Upper lobe of right lung (tissue), 1 donor: ENCODE data around the gene KCTD2. TPM values are rescaled to one million over a fixed set of nuclear protein-coding genes. Genes with fewer than 3 reads are reported as not detected.

ENCODE experiments used
- ATAC-seq: fragments of 200-7000 bp; cut with Tn5 transposase; one replicate; pipeline ENCODE4 v1.9.1; 2020; ENCODE audit warnings: mild to moderate bottlenecking, moderate library complexity
- DNase-seq: peaks from one replicate; pipeline ENCODE4 v3.0.0-alpha.2; 2020
- H3K27ac ChIP-seq: fragments of 200-600 bp; one replicate; pipeline ENCODE4 v1.8.0; 2022
- H3K27me3 ChIP-seq: fragments of 200-600 bp; one replicate; pipeline ENCODE4 v1.8.0; 2022; ENCODE audit warnings: mild to moderate bottlenecking
- H3K36me3 ChIP-seq: fragments of 200-600 bp; one replicate; pipeline ENCODE4 v1.8.0; 2022
- H3K4me1 ChIP-seq: fragments of 200-600 bp; one replicate; pipeline ENCODE4 v1.8.0; 2022
- H3K4me3 ChIP-seq: fragments of 200-600 bp; one replicate; pipeline ENCODE4 v1.8.0; 2022; ENCODE audit warnings: mild to moderate bottlenecking
- H3K9me3 ChIP-seq: fragments of 200-600 bp; one replicate; pipeline ENCODE4 v1.8.0; 2022
- intact Hi-C: fragments of 100-400 bp; cut with DNase I; formaldehyde crosslinking; loops from one replicate; pipeline ENCODE4 v1.11.0; 2022
- total RNA-seq: library from RNA; stranded (reverse); fragmentation: NEBNext Ultra II Directional; extraction: Animal tissue kit (Norgen Biotek cat#: 25700); gene quantifications from one replicate; pipeline ENCODE4 v1.2.1, GENCODE V29; 2021
- TF ChIP-seq, protein P1 (sequence below): fragments of 200-600 bp; IDR thresholded peaks from one replicate; pipeline ENCODE4 v1.8.0; 2022; ENCODE audit warnings: antibody characterized with exemption
- donor health status: DM: no; HTN: yes; CAD: no; lungs with severe emphysema.

Gene KCTD2
- total RNA-seq, 1 donor from 2014 or later, result 25.3 TPM

DNA sequence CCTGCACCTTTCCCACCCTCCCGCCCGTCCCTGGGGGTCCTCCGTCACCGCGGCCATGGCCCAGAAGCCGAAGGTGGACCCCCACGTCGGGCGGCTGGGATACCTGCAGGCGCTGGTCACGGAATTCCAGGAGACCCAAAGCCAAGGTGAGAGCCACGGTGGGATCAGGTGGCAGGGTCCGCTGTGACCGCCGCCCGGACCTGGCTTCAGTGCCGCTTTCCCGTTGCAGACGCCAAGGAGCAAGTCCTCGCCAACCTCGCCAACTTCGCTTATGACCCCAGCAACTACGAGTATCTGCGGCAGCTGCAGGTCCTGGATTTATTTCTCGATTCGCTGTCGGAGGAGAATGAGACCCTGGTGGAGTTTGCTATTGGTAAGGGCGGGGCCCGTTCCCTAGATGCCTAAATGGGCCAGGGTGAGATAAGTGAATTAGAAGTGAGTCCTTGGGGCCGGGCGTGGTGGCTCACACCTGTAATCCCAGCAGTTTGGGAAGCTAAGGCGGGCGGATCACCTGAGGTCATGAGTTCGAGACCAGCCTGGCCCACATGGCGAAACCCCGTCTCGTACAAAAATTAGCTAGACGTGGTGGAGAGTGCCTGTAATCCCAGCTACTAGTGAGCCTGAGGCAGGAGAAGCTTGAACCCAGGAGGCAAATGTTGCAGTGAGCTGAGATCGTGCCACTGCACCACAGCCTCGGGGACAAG is 63.4 kb downstream of the KCTD2 start:
- no peaks in the 10 kb centered on the region for H3K36me3 ChIP-seq
- DNase-seq (no peak), ATAC-seq (no peak)
- peaks cover 43% of the 10 kb centered on the region for H3K4me1 ChIP-seq
- H3K27me3 ChIP-seq, result no peaks in the 10 kb centered on the region
- TF ChIP-seq, protein P1, sequence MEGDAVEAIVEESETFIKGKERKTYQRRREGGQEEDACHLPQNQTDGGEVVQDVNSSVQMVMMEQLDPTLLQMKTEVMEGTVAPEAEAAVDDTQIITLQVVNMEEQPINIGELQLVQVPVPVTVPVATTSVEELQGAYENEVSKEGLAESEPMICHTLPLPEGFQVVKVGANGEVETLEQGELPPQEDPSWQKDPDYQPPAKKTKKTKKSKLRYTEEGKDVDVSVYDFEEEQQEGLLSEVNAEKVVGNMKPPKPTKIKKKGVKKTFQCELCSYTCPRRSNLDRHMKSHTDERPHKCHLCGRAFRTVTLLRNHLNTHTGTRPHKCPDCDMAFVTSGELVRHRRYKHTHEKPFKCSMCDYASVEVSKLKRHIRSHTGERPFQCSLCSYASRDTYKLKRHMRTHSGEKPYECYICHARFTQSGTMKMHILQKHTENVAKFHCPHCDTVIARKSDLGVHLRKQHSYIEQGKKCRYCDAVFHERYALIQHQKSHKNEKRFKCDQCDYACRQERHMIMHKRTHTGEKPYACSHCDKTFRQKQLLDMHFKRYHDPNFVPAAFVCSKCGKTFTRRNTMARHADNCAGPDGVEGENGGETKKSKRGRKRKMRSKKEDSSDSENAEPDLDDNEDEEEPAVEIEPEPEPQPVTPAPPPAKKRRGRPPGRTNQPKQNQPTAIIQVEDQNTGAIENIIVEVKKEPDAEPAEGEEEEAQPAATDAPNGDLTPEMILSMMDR, result no peak
- H3K27ac ChIP-seq, result peak overlapping the region; percentile 92
- H3K9me3 ChIP-seq, result no peaks in the 10 kb centered on the region
- peak overlapping the region; percentile 98 for H3K4me3 ChIP-seq
- intact Hi-C loops, result loop anchor here (5.0 kb wide), 1 partner anchor 62 kb away; no protein-coding TSS in a partner anchor

DNA sequence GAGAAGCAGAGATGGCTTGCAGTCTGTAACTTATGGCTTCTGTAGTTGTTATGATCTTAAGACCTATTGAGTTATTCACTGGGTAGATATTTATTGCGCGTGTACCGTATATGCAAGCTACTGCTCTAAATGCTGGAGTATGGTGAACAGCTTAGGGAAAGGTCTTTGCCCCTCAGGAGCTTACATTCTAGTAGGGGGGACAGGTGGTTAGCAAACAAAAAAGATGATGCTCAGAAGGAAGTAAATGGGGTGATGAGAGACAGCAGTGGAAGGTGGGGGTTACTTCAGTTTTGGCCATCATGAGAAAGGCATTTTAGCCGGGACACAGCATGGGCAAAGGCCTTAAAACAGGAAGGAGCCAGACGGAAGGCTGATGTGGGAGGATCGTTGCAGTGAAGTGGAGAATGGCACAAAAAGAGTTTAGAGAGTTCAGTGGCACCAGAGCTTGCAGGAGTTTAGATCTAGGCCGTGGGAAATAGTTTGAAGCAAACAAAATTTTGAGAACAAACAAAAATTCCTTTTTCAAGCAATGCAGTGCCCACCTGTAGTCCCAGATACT is 64.8 kb downstream of the KCTD2 start:
- Histone ChIP-seq H3K36me3 (no peaks in the 10 kb centered on the region), H3K4me1 (peaks cover 38% of the 10 kb centered on the region), H3K27ac (no peak overlapping the region), H3K9me3 (no peaks in the 10 kb centered on the region), H3K4me3 (no peak overlapping the region), H3K27me3 (no peaks in the 10 kb centered on the region)
- ATAC-seq, result no peak
- intact Hi-C loops, result loop anchor here (5.0 kb wide), 1 partner anchor 60 kb away; no protein-coding TSS in a partner anchor
- no peak for DNase-seq
- TF ChIP-seq, protein P1, result no peak

DNA sequence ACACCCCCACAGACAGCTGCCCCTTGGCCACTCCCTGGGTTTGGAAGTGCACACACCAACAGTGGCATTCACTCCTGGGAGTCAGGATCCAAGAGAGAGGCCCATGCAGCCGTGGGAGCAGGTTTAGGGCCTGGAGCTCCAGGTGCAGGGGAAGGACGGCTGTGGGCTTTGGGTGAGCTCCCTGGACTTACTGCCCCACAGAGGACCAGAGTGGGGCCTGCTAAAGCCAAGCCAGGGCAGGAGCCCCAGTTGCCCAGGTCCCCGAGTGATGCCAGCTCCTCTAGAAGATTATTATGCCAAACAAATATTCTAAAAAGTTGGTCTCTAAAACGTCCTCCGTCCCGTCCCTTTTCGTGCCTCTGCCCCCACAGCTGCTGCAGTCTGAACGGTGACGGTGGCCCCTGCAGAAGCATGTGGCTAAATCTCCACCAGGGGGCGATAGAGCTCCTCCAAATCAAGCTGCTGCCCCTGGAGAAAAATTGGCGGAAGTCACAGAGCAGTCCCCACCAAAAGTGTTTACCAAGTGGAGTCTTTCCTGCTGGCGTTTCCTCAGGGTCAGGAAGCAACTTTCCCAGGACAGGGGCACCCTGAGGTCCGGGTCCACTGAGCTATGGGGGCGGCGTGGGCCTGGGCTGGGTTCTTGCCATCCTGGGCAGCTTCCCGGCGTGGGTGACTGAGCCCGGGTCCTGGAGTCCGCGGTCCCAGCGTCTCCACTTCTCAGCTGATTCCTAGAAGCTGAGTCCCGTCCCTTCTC is 67.0 kb downstream of the KCTD2 start:
- TF ChIP-seq, protein P1, result peak; percentile 95
- Histone ChIP-seq H3K27me3 (no peaks in the 10 kb centered on the region), H3K36me3 (no peaks in the 10 kb centered on the region), H3K27ac (peak overlapping the region; percentile 85), H3K9me3 (no peaks in the 10 kb centered on the region), H3K4me1 (peaks cover 34% of the 10 kb centered on the region), H3K4me3 (peak overlapping the region; percentile 59)
- intact Hi-C loops, result loop anchor here (5.0 kb wide), 1 partner anchor 58 kb away; no protein-coding TSS in a partner anchor
- peak; percentile 88 for DNase-seq
- ATAC-seq, result peak; percentile 86

DNA sequence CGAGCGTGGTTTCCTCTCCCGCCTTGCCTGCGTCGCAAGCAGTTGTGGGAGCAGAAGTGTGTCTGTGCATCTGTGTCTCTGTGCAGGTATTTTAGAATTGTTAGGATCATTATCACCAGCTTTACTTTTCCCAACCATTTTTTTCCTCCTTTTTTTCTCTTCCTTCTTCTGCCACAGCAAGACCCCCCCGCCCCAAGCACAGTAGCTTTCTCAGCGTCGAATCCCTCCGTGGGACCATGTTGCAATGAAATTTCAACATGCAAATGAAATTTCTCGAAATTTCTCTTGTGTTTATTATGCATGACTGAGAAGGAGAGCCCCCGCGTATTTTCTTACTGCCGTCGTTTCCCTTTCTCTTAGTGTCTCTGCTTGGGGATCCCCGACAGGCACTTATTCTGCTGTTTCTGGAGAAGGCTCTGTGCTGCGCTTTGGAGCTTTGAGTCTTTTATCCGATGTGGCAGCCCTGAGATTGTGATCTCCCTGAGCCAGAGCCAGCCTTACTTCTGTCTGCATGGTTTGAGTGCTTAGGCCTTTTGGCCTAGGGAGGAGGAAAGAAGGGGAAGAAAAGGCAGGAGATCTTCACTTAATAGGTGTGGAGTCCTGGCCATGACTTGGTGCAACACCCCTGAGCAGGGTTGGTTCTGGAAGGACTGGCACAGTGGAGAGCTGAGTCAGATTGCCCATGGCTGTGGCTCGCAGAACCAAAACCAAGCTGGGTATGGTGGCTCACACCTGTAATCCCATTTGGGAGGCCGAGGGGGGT is 67.7 kb downstream of the KCTD2 start:
- Histone ChIP-seq H3K4me1 (peaks cover 28% of the 10 kb centered on the region), H3K4me3 (peak overlapping the region; percentile 59), H3K9me3 (no peaks in the 10 kb centered on the region), H3K27me3 (no peaks in the 10 kb centered on the region), H3K36me3 (no peaks in the 10 kb centered on the region), H3K27ac (peak overlapping the region; percentile 85)
- DNase-seq, result no peak
- TF ChIP-seq, protein P1, result no peak
- ATAC-seq, result no peak
- intact Hi-C loops, result loop anchor here (5.0 kb wide), 1 partner anchor 58 kb away; no protein-coding TSS in a partner anchor

Other genes starting within 250 kb of the KCTD2 start
- not detected for gene GRIN2C, start 187.3 kb upstream of the KCTD2 start, total RNA-seq
- gene FDXR, start 174.2 kb upstream of the KCTD2 start, total RNA-seq, result 11.2 TPM
- gene FADS6, start 153.6 kb upstream of the KCTD2 start, total RNA-seq, result not detected
- gene USH1G, start 124.0 kb upstream of the KCTD2 start, total RNA-seq, result not detected
- not detected for gene OTOP2, start 123.0 kb upstream of the KCTD2 start, total RNA-seq
- not detected for gene OTOP3, start 111.3 kb upstream of the KCTD2 start, total RNA-seq
- 33.5 TPM for gene HID1, start 74.5 kb upstream of the KCTD2 start, total RNA-seq
- 21.8 TPM for gene CDR2L, start 59.6 kb upstream of the KCTD2 start, total RNA-seq
- gene MRPL58, start 34.6 kb upstream of the KCTD2 start, total RNA-seq, result 21.6 TPM
- gene ATP5PD, start 256 bp upstream of the KCTD2 start, total RNA-seq, result 155 TPM
- 40.5 TPM for gene SLC16A5, start 40.7 kb downstream of the KCTD2 start, total RNA-seq
- gene ARMC7, start 62.7 kb downstream of the KCTD2 start, total RNA-seq, result 18.0 TPM
- gene NT5C, start 84.5 kb downstream of the KCTD2 start, total RNA-seq, result 35.8 TPM
- gene JPT1, start 107.3 kb downstream of the KCTD2 start, total RNA-seq, result 47.8 TPM
- gene SUMO2, start 135.7 kb downstream of the KCTD2 start, total RNA-seq, result 316 TPM
- 63.7 TPM for gene NUP85, start 158.5 kb downstream of the KCTD2 start, total RNA-seq
- 52.7 TPM for gene GGA3, start 214.4 kb downstream of the KCTD2 start, total RNA-seq
- gene MRPS7, start 214.7 kb downstream of the KCTD2 start, total RNA-seq, result 34.7 TPM
- gene MIF4GD, start 224.0 kb downstream of the KCTD2 start, total RNA-seq, result 25.7 TPM
- 29.4 TPM for gene SLC25A19, start 242.2 kb downstream of the KCTD2 start, total RNA-seq